NAMALWA (cell line): Measurements from ENCODE around the gene SPAG16.

Source experiments
- DNase-seq: peaks from one replicate; pipeline ENCODE4 v3.0.0-alpha.2; 2015; ENCODE audit warnings: low spot score

Gene SPAG16

GRCh38 chr2:214088536-214088935 lies 804.3 kb downstream of the SPAG16 start:
- no peak for DNase-seq

GRCh38 chr2:214096208-214096715 lies 812.0 kb downstream of the SPAG16 start:
- no peak for DNase-seq

GRCh38 chr2:214098811-214099210 lies 814.5 kb downstream of the SPAG16 start:
- DNase-seq = no peak

GRCh38 chr2:214100488-214100887 lies 816.2 kb downstream of the SPAG16 start:
- no peak for DNase-seq

- DNase-seq = no peak
Observed at GRCh38 chr2:214103276-214104001, 819.2 kb downstream of the SPAG16 start.

GRCh38 chr2:214104219-214104618 lies 820.0 kb downstream of the SPAG16 start:
- DNase-seq = no peak

GRCh38 chr2:214104967-214105366 lies 820.7 kb downstream of the SPAG16 start:
- no peak for DNase-seq

GRCh38 chr2:214107726-214108125 lies 823.5 kb downstream of the SPAG16 start:
- DNase-seq = no peak

- DNase-seq = no peak
Observed at GRCh38 chr2:214108598-214108997, 824.3 kb downstream of the SPAG16 start.

- DNase-seq = no peak
Observed at GRCh38 chr2:214117054-214117453, 832.8 kb downstream of the SPAG16 start.

GRCh38 chr2:214126135-214126534 lies 841.9 kb downstream of the SPAG16 start:
- DNase-seq = no peak

GRCh38 chr2:214127170-214127569 lies 842.9 kb downstream of the SPAG16 start:
- no peak for DNase-seq

GRCh38 chr2:214127571-214127970 lies 843.3 kb downstream of the SPAG16 start:
- no peak for DNase-seq

- no peak for DNase-seq
Observed at GRCh38 chr2:214128040-214128439, 843.8 kb downstream of the SPAG16 start.

GRCh38 chr2:214130114-214130513 lies 845.9 kb downstream of the SPAG16 start:
- DNase-seq = no peak

GRCh38 chr2:214135966-214136365 lies 851.7 kb downstream of the SPAG16 start:
- no peak for DNase-seq

- no peak for DNase-seq
Observed at GRCh38 chr2:214138779-214139178, 854.5 kb downstream of the SPAG16 start.

GRCh38 chr2:214139630-214140284 lies 855.5 kb downstream of the SPAG16 start:
- no peak for DNase-seq

- DNase-seq = no peak
Observed at GRCh38 chr2:214156971-214157370, 872.7 kb downstream of the SPAG16 start.

GRCh38 chr2:214158851-214159250 lies 874.6 kb downstream of the SPAG16 start:
- DNase-seq = no peak

GRCh38 chr2:214169281-214169680 lies 885.0 kb downstream of the SPAG16 start:
- no peak for DNase-seq

GRCh38 chr2:214169736-214170135 lies 885.5 kb downstream of the SPAG16 start:
- no peak for DNase-seq

GRCh38 chr2:214174563-214174962 lies 890.3 kb downstream of the SPAG16 start:
- no peak for DNase-seq

GRCh38 chr2:214180071-214180470 lies 895.8 kb downstream of the SPAG16 start:
- no peak for DNase-seq
